DND-41 (cell line): ENCODE measurements around the gene TF.

ENCODE experiments used
- ATAC-seq: fragments of 200-7000 bp; cut with Tn5 transposase; 3 replicates; pipeline ENCODE4 v1.9.1; 2021; ENCODE audit warnings: low read depth; ENCODE audit not compliant: insufficient read depth
- DNase-seq: peaks from one replicate; pipeline ENCODE4 v3.0.0-alpha.2; 2020
- H2AFZ ChIP-seq: 2 replicates; pipeline ENCODE4 v1.6.0; 2012; ENCODE audit warnings: low read depth, low read length
- H3K27ac ChIP-seq: 2 replicates; pipeline ENCODE4 v1.5.1; 2012; ENCODE audit warnings: low read length, inconsistent platforms
- H3K27me3 ChIP-seq: fragments of 200-600 bp; sonication (generic); 2 replicates; pipeline ENCODE4 v1.6.0; 2012; ENCODE audit warnings: low read length, mild to moderate bottlenecking, inconsistent platforms; ENCODE audit not compliant: insufficient read depth, poor library complexity
- H3K36me3 ChIP-seq: 2 replicates; pipeline ENCODE4 v1.5.1; 2012; ENCODE audit warnings: low read length, inconsistent platforms; ENCODE audit not compliant: insufficient read depth
- H3K4me1 ChIP-seq: 2 replicates; pipeline ENCODE4 v1.5.1; 2012; ENCODE audit warnings: mild to moderate bottlenecking, low read length; ENCODE audit not compliant: insufficient read depth
- H3K4me2 ChIP-seq: 2 replicates; pipeline ENCODE4 v1.6.0; 2012; ENCODE audit warnings: mild to moderate bottlenecking, moderate library complexity, low read length, inconsistent platforms; ENCODE audit not compliant: insufficient read depth
- H3K4me3 ChIP-seq, 2 experiments: fragments of 200-600 bp in 1 of 2; shearing (Covaris generic) in 1 of 2; 2 replicates each; pipeline ENCODE4 v1.5.1; 2012 to 2016; ENCODE audit warnings: inconsistent platforms in 2 of 2, low read length in 2 of 2, mild to moderate bottlenecking in 2 of 2, low read depth in 1 of 2, moderate library complexity in 1 of 2
- H3K79me2 ChIP-seq: 2 replicates; pipeline ENCODE4 v1.6.0; 2012; ENCODE audit warnings: low read length, inconsistent platforms; ENCODE audit not compliant: insufficient read depth
- H3K9ac ChIP-seq: 2 replicates; pipeline ENCODE4 v1.6.0; 2012; ENCODE audit warnings: low read depth, mild to moderate bottlenecking, inconsistent platforms, low read length, moderate library complexity
- H3K9me3 ChIP-seq: 2 replicates; pipeline ENCODE4 v1.5.1; 2012; ENCODE audit warnings: low read length, moderate library complexity, mild to moderate bottlenecking, inconsistent platforms; ENCODE audit not compliant: insufficient read depth, severe bottlenecking
- H4K20me1 ChIP-seq: 2 replicates; pipeline ENCODE4 v1.6.0; 2012; ENCODE audit warnings: low read length; ENCODE audit not compliant: insufficient read depth
- CTCF ChIP-seq: IDR thresholded peaks from 2 replicates; pipeline ENCODE4 v1.5.1; 2012; ENCODE audit warnings: borderline replicate concordance, low read length, moderate library complexity, mild to moderate bottlenecking; ENCODE audit not compliant: poor library complexity, severe bottlenecking; ENCODE audit errors: extremely low read depth
- EZH2 ChIP-seq: IDR thresholded peaks from 3 replicates; pipeline ENCODE4 v1.6.1; 2012; ENCODE audit warnings: borderline replicate concordance, low read depth, mild to moderate bottlenecking, moderate library complexity, low read length, inconsistent platforms; ENCODE audit not compliant: severe bottlenecking

The TF gene

GRCh38 chr3:133744241-133744640, 2.0 kb upstream of the TF start:
- no peaks in the 10 kb centered on the region for H3K4me1 ChIP-seq
- no peak overlapping the region for H2AFZ ChIP-seq
- H3K4me3 ChIP-seq = no peak overlapping the region
- H4K20me1 ChIP-seq = no peaks in the 10 kb centered on the region
- no peaks in the 10 kb centered on the region for H3K27me3 ChIP-seq
- no peak overlapping the region for H3K27ac ChIP-seq
- H3K36me3 ChIP-seq = no peaks in the 10 kb centered on the region
- TF ChIP-seq CTCF = no peak
- no peaks in the 10 kb centered on the region for H3K79me2 ChIP-seq
- no peak overlapping the region for H3K4me2 ChIP-seq
- H3K9ac ChIP-seq = no peak overlapping the region
- no peak for ATAC-seq
- no peak for DNase-seq
- H3K9me3 ChIP-seq = no peaks in the 10 kb centered on the region

GRCh38 chr3:133745108-133745507, 1.1 kb upstream of the TF start:
- H3K27me3 ChIP-seq = no peaks in the 10 kb centered on the region
- no peaks in the 10 kb centered on the region for H3K36me3 ChIP-seq
- TF ChIP-seq EZH2 (no peak), CTCF (no peak)
- DNase-seq (no peak), ATAC-seq (no peak)
- no peaks in the 10 kb centered on the region for H3K9me3 ChIP-seq
- H4K20me1 ChIP-seq = no peaks in the 10 kb centered on the region
- H2AFZ ChIP-seq = no peak overlapping the region
- H3K9ac ChIP-seq = no peak overlapping the region
- no peak overlapping the region for H3K27ac ChIP-seq
- no peaks in the 10 kb centered on the region for H3K79me2 ChIP-seq
- H3K4me2 ChIP-seq = no peak overlapping the region
- no peak overlapping the region for H3K4me3 ChIP-seq
- H3K4me1 ChIP-seq = no peaks in the 10 kb centered on the region

GRCh38 chr3:133746712-133747066, 496 bp downstream of the TF start:
- DNase-seq = no peak

More at GRCh38 chr3:133746712-133747066, 496 bp downstream of the TF start:
- no peaks in the 10 kb centered on the region for H3K4me1 ChIP-seq
- no peak overlapping the region for H3K9ac ChIP-seq
- no peak overlapping the region for H3K4me2 ChIP-seq
- H3K79me2 ChIP-seq = no peaks in the 10 kb centered on the region
- no peak for ATAC-seq
- no peaks in the 10 kb centered on the region for H3K36me3 ChIP-seq
- TF ChIP-seq CTCF (no peak), EZH2 (no peak)
- H3K4me3 ChIP-seq = no peak overlapping the region
- H3K27me3 ChIP-seq = no peaks in the 10 kb centered on the region
- H3K9me3 ChIP-seq = no peaks in the 10 kb centered on the region
- no peak overlapping the region for H3K27ac ChIP-seq
- H4K20me1 ChIP-seq = no peaks in the 10 kb centered on the region
- H2AFZ ChIP-seq = no peak overlapping the region
